Nephron progenitor cell (in vitro differentiated cells): ENCODE data around the gene POMGNT2.

ENCODE experiments used
- DNase-seq: peaks from one replicate; pipeline ENCODE4 v3.0.0; 2021
- H3K27ac Mint-ChIP-seq: 2 replicates; pipeline ENCODE4 v1.8.0; 2021; ENCODE audit warnings: mild to moderate bottlenecking, moderate library complexity, mixed read lengths
- H3K27me3 Mint-ChIP-seq: 2 replicates; pipeline ENCODE4 v1.8.0; 2021; ENCODE audit warnings: mild to moderate bottlenecking, low read depth, mixed read lengths; ENCODE audit not compliant: poor library complexity
- H3K36me3 Mint-ChIP-seq: 2 replicates; pipeline ENCODE4 v1.8.0; 2021; ENCODE audit warnings: low read depth, mixed read lengths
- H3K4me1 Mint-ChIP-seq: 2 replicates; pipeline ENCODE4 v1.8.0; 2021; ENCODE audit warnings: mixed read lengths
- H3K4me3 Mint-ChIP-seq: 2 replicates; pipeline ENCODE4 v1.8.0; 2021; ENCODE audit warnings: mild to moderate bottlenecking, moderate library complexity, mixed read lengths
- H3K9me3 Mint-ChIP-seq: 2 replicates; pipeline ENCODE4 v1.8.0; 2021; ENCODE audit warnings: mild to moderate bottlenecking, moderate library complexity, mixed read lengths
- TF ChIP-seq, protein P1 (sequence below): fragments of 200-600 bp; sonication (generic); IDR thresholded peaks from 2 replicates; pipeline ENCODE4 v1.5.0; 2021; ENCODE audit warnings: antibody characterized with exemption

Gene POMGNT2

DNA sequence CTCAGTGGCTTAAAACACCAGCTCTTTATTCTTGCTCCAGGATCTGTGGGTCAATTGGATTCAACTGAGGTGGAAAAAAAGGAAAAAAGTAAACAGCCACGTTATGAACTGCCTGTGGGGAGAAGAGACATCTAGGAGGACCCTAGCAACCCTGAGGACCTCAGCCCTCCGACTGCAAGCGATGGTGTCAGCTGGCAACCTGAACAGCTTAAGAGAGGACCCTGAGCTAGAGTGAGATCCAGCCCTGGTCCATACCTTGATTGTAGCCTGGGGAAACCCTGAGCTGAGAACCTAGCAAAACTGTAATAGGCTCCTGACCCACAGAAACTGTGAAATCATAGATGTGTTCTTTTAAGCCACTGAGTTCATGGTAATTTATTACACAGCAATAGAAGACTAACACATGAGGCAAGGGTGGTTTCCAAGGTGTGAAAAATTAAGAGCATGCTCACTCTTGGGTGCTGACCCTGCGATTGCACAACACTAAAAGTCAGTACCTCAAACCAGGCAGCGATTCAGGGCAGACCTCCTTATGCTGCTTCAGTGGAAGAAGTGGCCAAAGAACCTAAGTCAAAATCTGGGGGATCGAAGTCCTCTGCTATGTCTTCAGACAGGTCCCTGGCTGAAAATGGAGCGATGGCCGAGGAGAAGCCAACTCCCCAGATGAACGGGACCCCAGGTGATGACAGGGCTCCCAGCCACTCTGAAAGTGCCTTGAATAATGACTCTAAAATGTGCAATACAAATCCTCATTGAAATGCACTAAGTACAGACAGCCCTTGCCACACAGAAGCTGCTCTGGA, 69.1 kb downstream of the POMGNT2 start:
- TF ChIP-seq, protein P1, sequence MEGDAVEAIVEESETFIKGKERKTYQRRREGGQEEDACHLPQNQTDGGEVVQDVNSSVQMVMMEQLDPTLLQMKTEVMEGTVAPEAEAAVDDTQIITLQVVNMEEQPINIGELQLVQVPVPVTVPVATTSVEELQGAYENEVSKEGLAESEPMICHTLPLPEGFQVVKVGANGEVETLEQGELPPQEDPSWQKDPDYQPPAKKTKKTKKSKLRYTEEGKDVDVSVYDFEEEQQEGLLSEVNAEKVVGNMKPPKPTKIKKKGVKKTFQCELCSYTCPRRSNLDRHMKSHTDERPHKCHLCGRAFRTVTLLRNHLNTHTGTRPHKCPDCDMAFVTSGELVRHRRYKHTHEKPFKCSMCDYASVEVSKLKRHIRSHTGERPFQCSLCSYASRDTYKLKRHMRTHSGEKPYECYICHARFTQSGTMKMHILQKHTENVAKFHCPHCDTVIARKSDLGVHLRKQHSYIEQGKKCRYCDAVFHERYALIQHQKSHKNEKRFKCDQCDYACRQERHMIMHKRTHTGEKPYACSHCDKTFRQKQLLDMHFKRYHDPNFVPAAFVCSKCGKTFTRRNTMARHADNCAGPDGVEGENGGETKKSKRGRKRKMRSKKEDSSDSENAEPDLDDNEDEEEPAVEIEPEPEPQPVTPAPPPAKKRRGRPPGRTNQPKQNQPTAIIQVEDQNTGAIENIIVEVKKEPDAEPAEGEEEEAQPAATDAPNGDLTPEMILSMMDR = no peak
- Mint-ChIP-seq H3K27me3 (peaks cover 5% of the 10 kb centered on the region), H3K4me1 (peaks cover 5% of the 10 kb centered on the region), H3K36me3 (no peaks in the 10 kb centered on the region), H3K4me3 (no peak overlapping the region), H3K9me3 (peaks cover 5% of the 10 kb centered on the region), H3K27ac (no peak overlapping the region)
- DNase-seq = no peak

DNA sequence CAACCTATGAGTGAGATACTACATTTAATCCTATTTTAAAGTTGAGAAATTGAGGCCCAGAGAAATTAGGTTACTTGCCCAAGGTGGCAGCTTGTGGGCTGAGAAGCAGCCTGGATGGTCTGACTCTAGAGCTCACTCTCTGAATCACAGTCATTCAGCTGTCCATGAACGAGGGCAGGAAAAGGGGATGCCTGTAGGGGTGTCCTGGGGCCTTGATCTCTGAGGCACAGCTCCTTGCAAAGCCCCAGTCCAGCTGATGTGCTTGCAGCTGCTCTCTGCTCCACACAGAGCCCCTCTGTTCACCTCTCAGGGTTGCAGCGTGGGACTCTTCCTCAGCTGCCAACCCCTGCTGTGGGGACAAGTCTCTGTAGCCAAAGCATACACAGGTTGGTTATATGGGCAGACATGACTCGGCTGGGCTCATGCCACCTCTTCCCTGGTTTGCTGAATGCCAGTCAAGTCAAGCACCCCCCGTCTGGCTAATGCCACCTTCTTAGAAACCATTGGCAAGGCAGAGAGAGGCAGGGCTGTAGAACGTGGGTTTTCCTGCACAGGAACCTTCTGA, 70.0 kb downstream of the POMGNT2 start:
- Mint-ChIP-seq H3K27me3 (peaks cover 9% of the 10 kb centered on the region), H3K27ac (no peak overlapping the region), H3K36me3 (no peaks in the 10 kb centered on the region), H3K9me3 (no peaks in the 10 kb centered on the region), H3K4me1 (peaks cover 5% of the 10 kb centered on the region), H3K4me3 (no peak overlapping the region)
- TF ChIP-seq, protein P1 = no peak
- DNase-seq = no peak

DNA sequence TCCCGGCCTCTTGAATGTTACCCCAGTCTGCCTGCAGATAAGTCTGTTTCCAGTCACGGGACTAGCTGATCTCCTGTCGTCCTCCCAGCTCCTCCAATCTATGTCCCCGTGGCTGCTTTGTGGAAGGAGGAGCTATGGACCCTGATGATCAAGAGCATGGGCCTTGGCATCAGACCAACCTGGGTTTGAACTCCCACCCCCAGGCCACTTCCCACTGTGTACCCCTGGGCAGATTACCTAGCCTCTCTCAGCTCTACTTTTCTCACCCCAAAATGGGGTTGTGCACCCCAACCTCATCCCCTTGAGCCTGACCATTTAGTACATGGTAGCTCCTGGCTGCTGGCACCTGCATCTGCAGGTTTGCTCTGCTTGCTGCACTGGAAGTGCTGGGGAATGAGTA, 71.0 kb downstream of the POMGNT2 start:
- no peak for DNase-seq
- H3K27ac Mint-ChIP-seq = no peak overlapping the region
- no peaks in the 10 kb centered on the region for H3K9me3 Mint-ChIP-seq
- H3K4me1 Mint-ChIP-seq = peaks cover 5% of the 10 kb centered on the region
- no peaks in the 10 kb centered on the region for H3K36me3 Mint-ChIP-seq
- no peak overlapping the region for H3K4me3 Mint-ChIP-seq
- TF ChIP-seq, protein P1 = no peak
- H3K27me3 Mint-ChIP-seq = peaks cover 9% of the 10 kb centered on the region

DNA sequence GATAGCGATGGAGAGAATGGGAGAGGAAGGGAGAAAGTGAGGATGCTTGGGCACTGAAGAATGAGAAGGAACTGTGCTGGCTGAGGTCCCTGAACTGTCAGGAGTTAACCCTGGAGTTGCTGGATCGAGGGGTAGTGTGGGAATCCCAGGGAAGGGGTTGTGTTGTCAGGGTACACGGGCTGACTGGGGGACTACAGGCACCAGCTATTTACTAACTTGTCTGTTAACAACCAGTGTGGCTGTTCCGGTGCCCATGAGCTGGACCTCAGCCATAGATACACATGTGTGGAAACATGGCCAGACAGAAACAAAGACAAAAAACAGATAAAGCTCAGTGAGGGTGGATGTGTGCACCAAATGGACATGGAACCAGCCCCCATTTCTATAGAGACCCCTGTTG, 71.7 kb downstream of the POMGNT2 start:
- Mint-ChIP-seq H3K27me3 (peaks cover 13% of the 10 kb centered on the region), H3K9me3 (no peaks in the 10 kb centered on the region), H3K4me1 (peaks cover 5% of the 10 kb centered on the region), H3K36me3 (no peaks in the 10 kb centered on the region), H3K27ac (no peak overlapping the region), H3K4me3 (no peak overlapping the region)
- TF ChIP-seq, protein P1 = no peak
- DNase-seq = no peak

DNA sequence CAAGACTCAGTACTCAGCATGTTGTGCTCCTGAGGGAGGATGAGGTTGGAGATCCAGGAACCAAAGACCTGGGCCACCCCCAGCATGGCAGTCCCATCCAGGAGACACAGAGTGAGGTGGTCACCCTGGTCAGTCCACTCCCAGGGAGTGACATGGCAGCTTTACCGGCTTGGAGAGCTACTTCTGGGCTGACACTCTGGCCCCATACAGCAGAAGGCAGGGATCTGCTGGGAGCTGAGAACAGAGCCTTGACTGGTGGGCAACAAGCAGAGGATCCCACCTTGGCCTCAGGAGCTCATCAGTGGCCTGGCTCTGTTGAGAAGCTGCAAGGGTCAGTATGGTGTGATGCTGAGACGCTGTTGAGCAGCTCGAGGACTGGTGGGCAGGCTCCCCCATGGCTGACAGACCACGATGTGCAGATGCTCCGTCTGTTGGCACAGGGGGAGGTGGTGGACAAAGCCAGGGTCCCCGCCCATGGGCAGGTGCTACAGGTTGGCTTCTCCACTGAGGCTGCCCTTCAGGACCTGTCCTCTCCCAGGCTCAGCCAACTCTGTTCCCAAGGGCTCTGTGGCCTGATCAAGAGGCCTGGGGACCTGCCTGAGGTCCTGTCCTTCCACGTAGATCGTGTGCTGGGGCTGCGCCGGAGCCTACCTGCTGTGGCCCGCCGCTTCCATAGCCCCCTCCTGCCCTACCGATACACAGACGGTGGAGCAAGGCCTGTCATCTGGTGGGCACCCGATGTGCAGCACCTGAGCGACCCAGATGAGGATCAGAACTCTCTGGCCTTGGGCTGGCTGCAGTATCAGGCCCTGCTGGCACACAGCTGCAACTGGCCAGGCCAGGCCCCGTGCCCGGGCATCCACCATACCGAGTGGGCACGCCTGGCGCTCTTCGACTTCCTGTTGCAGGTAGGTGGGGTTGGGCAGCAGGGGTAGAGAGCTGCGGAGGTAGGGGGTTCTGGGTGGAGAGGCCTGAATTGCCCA, 72.9 kb downstream of the POMGNT2 start:
- TF ChIP-seq, protein P1 = no peak
- Mint-ChIP-seq H3K4me3 (no peak overlapping the region), H3K27ac (no peak overlapping the region), H3K9me3 (no peaks in the 10 kb centered on the region), H3K36me3 (no peaks in the 10 kb centered on the region), H3K27me3 (peaks cover 13% of the 10 kb centered on the region), H3K4me1 (peaks cover 5% of the 10 kb centered on the region)
- DNase-seq = no peak
